HG03354 (cell line): ENCODE results near the gene PFDN5.

Experiments
- ATAC-seq: cut with Tn5 transposase; IDR thresholded peaks from one replicate; pipeline ENCODE4 v1.9.1; 2021; ENCODE audit warnings: mild to moderate bottlenecking; ENCODE audit not compliant: unreplicated experiment, poor library complexity, severe bottlenecking

The PFDN5 gene

GRCh38 chr12:53347905-53348304 lies 52.6 kb downstream of the PFDN5 start:
- no peak for ATAC-seq
